ENCODE data around the gene PRSS33. TPM values are rescaled to one million over a fixed set of nuclear protein-coding genes. Genes with fewer than 3 reads are reported as not detected.

Gene PRSS33
- total and polyA plus RNA-seq, 9 of the 15 experiments (the other 6 are each of a cell fraction or from before 2014, with no cell fraction given), result not detected

DNA sequence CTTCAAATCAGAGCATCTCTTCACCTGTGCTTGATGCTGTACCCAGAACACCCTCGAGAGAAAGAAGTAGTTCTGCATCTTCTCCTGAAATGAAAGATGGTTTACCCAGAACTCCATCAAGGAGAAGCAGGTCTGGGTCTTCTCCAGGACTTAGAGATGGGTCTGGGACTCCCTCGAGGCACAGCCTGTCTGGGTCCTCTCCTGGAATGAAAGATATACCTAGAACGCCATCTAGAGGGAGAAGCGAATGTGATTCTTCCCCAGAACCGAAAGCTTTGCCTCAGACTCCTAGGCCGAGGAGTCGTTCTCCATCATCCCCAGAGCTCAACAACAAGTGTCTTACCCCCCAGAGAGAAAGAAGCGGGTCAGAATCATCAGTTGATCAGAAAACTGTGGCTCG, 22.6 kb downstream of the PRSS33 start:
- TF ChIP-seq TEAD4 (IDR thresholded peaks at IDR 0.05; ENCODE audit: low read length) (0 out of 2 replicates have a peak, but pooled peaks have one; percentile 9), TEAD4 (CRISPR knock-in tag; IDR thresholded peaks at IDR 0.05; ENCODE audit: borderline replicate concordance) (no peak), SOX6 (IDR thresholded peaks at IDR 0.05) (peak; percentile 8; the same call in 1 of the 2 replicates), POLR2AphosphoS5 (IDR thresholded peaks at IDR 0.05; ENCODE audit: control insufficient read depth, insufficient read depth, low read depth, low read length) (0 out of 2 replicates have a peak, but pooled peaks have one; percentile 19), SUPT5H (IDR thresholded peaks at IDR 0.05) (0 out of 2 replicates have a peak, but pooled peaks have one; percentile 10), POLR3G (IDR thresholded peaks at IDR 0.05; ENCODE audit: extremely low read depth, insufficient read length, insufficient replicate concordance) (no peak), HNRNPH1 (optimal IDR thresholded peaks at IDR 0.05; ENCODE audit: low read depth, low read length) (no peak)
- TF ChIP-seq, protein P1, sequence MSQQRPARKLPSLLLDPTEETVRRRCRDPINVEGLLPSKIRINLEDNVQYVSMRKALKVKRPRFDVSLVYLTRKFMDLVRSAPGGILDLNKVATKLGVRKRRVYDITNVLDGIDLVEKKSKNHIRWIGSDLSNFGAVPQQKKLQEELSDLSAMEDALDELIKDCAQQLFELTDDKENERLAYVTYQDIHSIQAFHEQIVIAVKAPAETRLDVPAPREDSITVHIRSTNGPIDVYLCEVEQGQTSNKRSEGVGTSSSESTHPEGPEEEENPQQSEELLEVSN (IDR thresholded peaks at IDR 0.05; ENCODE audit: borderline replicate concordance in 1 of 2, extremely low read depth in 1 of 2, insufficient read depth in 1 of 2, insufficient read length in 1 of 2, low read depth in 1 of 2, low read length in 1 of 2, poor library complexity in 1 of 2, severe bottlenecking in 1 of 2), result peak in 1 of 2 experiments; percentile 10
- no peaks in the 10 kb centered on the region for H3K9me1 ChIP-seq (ENCODE audit: control insufficient read depth, insufficient read depth, low read length)
- H3K9ac ChIP-seq (ENCODE audit: insufficient read depth in 1 of 2, low read depth in 2 of 2, low read length in 2 of 2), result no peak overlapping the region
- CTCF ChIA-PET (ENCODE audit: low intra/inter-chr PET ratio), result interaction anchor here (0.5 kb wide), 1 partner anchor 511 kb away, joined by 4 read pairs; no protein-coding TSS in a partner anchor
- H3K9me3 ChIP-seq (replicated peaks; ENCODE audit: control insufficient read depth, insufficient read depth, low read depth, low read length), result peaks cover 20% of the 10 kb centered on the region
- DNase-seq (ENCODE audit: extremely low read depth in 1 of 4, low spot score in 3 of 4) (no peak), FAIRE-seq (peak; percentile 37), ATAC-seq (no peak)
- no peaks in the 10 kb centered on the region for H3K27me3 ChIP-seq (ENCODE audit: control insufficient read depth in 2 of 2, insufficient read depth in 2 of 2, low read length in 2 of 2)
- BruUV-seq (replicated peaks), result no TSS peak
- H3K36me3 ChIP-seq (ENCODE audit: control insufficient read depth, insufficient read depth, low read length), result peaks cover 100% of the 10 kb centered on the region
- H3K4me1 ChIP-seq (replicated peaks in 1 of 2; ENCODE audit: control insufficient read depth in 2 of 2, insufficient read depth in 2 of 2, low read length in 2 of 2), result peaks cover 8 to 36% of the 10 kb centered on the region in 2 experiments; a peak in 4 of 5 replicates
- peaks cover 9% of the 10 kb centered on the region for H4K20me1 ChIP-seq (replicated peaks; ENCODE audit: control insufficient read depth, insufficient read depth, low read length)
- in situ Hi-C loops (cut with MboI), result no loop called here
- POLR2A ChIA-PET, result interaction anchor here (1.6 to 9.0 kb wide), 4 partner anchors 9 to 52 kb away, joined by 4 to 96 read pairs (median 16); partner anchors contain the start of genes ELOB, PRSS21 and SRRM2
- 97% methylated on average over 9 of the region's 9 CpGs for WGBS (ENCODE audit: insufficient coverage, low coverage, missing lambda C conversion rate)
- no peak overlapping the region for H3K4me2 ChIP-seq (ENCODE audit: insufficient read depth, low read length)
- peaks cover 83% of the 10 kb centered on the region for H3K79me2 ChIP-seq (ENCODE audit: control insufficient read depth, insufficient read depth, low read length)
- no peak overlapping the region for H2AFZ ChIP-seq (ENCODE audit: low read depth, low read length)
- H3K4me3 ChIP-seq, result no peak overlapping the region
- intact Hi-C loops (cut with micrococcal nuclease), result no loop called here
- no peak overlapping the region for H3K27ac ChIP-seq (ENCODE audit: extremely low read depth, low read depth, low read length)

Data from K562 (cell line).